B cell (primary cell): ENCODE measurements around the gene ZBTB16. TPM values are rescaled to one million over a fixed set of nuclear protein-coding genes. Genes with fewer than 3 reads are reported as not detected.

Experiments
- ATAC-seq: fragments of 200-7000 bp; cut with Tn5 transposase; one replicate; pipeline ENCODE4 v1.10.0; 2021; ENCODE audit warnings: low read depth, mild to moderate bottlenecking, moderate number of reproducible peaks, moderate library complexity
- CTCF ChIA-PET: fragments of 350-600 bp; sonication (Branson Sonifier 250); formaldehyde crosslinking; loops from one replicate; lab custom pipeline; 2021; ENCODE audit warnings: antibody characterized with exemption, inconsistent platforms; lab: Charles Lee
- POLR2A ChIA-PET: fragments of 350-600 bp; sonication (Branson Sonifier 250); formaldehyde crosslinking; loops from one replicate; lab custom pipeline; 2021; ENCODE audit warnings: antibody characterized with exemption; lab: Charles Lee
- DNase-seq: peaks from one replicate; pipeline ENCODE4 v3.0.0; 2013
- H2AFZ ChIP-seq: 2 replicates; pipeline ENCODE4 v1.6.1; 2012; ENCODE audit warnings: mild to moderate bottlenecking, low read depth, low read length; ENCODE audit not compliant: insufficient read depth, poor library complexity, severe bottlenecking
- H3K27ac ChIP-seq, 2 donors: 1 replicate in 1 of 2; 2 replicates in 1 of 2; pipeline ENCODE4 v1.5.1; 2012 to 2013; ENCODE audit warnings: low read length in 2 of 2, mild to moderate bottlenecking in 2 of 2, moderate library complexity in 1 of 2
- H3K27me3 ChIP-seq, 4 experiments: fragments of 200-600 bp in 1 of 4; sonication (generic) in 1 of 4; replicated peaks in 1 of 4; 1 replicate in 2 of 4; 2 replicates in 2 of 4; pipeline versions ENCODE4 v1.6.1 to v1.7.0; 2013 to 2016; ENCODE audit warnings: low read length in 3 of 4, mild to moderate bottlenecking in 2 of 4, mixed read lengths in 1 of 4, moderate library complexity in 1 of 4; ENCODE audit not compliant: insufficient read depth in 4 of 4, control insufficient read depth in 3 of 4; ENCODE audit errors: control extremely low read depth in 1 of 4
- H3K36me3 ChIP-seq, 2 experiments: replicated peaks in 1 of 2; 1 replicate in 1 of 2; 2 replicates in 1 of 2; pipeline versions ENCODE4 v1.6.1 to v1.7.1; 2013; ENCODE audit warnings: low read length in 1 of 2; ENCODE audit not compliant: insufficient read depth in 2 of 2, control insufficient read depth in 1 of 2; ENCODE audit errors: control extremely low read depth in 1 of 2, extremely low read depth in 1 of 2
- H3K4me1 ChIP-seq, 2 donors: fragments of 200-600 bp in 1 of 2; sonication (generic) in 1 of 2; 1 replicate in 1 of 2; 2 replicates in 1 of 2; pipeline versions ENCODE4 v1.5.1 to v1.6.1; 2013 to 2017; ENCODE audit warnings: low read length in 2 of 2; ENCODE audit not compliant: control insufficient read depth in 2 of 2, insufficient read depth in 2 of 2
- H3K4me2 ChIP-seq: replicated peaks from 2 replicates; pipeline ENCODE3; 2012; ENCODE audit warnings: mild to moderate bottlenecking, low read depth, low read length; ENCODE audit not compliant: poor library complexity, severe bottlenecking
- H3K4me3 ChIP-seq, 5 experiments: fragments of 200-600 bp in 1 of 5; sonication (generic) in 1 of 5; 1 replicate in 3 of 5; 2 replicates in 2 of 5; pipeline versions ENCODE4 v1.5.1 to v1.7.0; 2011 to 2016; ENCODE audit warnings: low read length in 4 of 5, mild to moderate bottlenecking in 4 of 5, low read depth in 2 of 5, control low read depth in 1 of 5, moderate library complexity in 1 of 5; ENCODE audit not compliant: insufficient read depth in 1 of 5; ENCODE audit errors: control extremely low read depth in 1 of 5, extremely low read depth in 1 of 5
- H3K79me2 ChIP-seq: fragments of 200-600 bp; sonication (generic); one replicate; pipeline ENCODE4 v1.6.0; 2016; ENCODE audit warnings: low read length; ENCODE audit not compliant: control insufficient read depth, insufficient read depth
- H3K9ac ChIP-seq: fragments of 200-600 bp; sonication (generic); 2 replicates; pipeline ENCODE4 v1.6.1; 2017; ENCODE audit warnings: mild to moderate bottlenecking, low read length, moderate library complexity
- H3K9me3 ChIP-seq, 3 donors: one replicate each; pipeline versions ENCODE4 v1.6.1 to v1.7.1; 2013; ENCODE audit warnings: low read length in 2 of 3; ENCODE audit not compliant: control insufficient read depth in 2 of 3, insufficient read depth in 1 of 3; ENCODE audit errors: control extremely low read depth in 1 of 3
- H4K20me1 ChIP-seq: 2 replicates; pipeline ENCODE4 v1.6.0; 2012; ENCODE audit warnings: mild to moderate bottlenecking, low read length; ENCODE audit not compliant: insufficient read depth, control insufficient read depth, poor library complexity, severe bottlenecking
- H3K27ac Mint-ChIP-seq: one replicate; pipeline ENCODE4 v1.8.0; 2021; ENCODE audit warnings: mixed read lengths
- H3K27me3 Mint-ChIP-seq: one replicate; pipeline ENCODE4 v1.8.0; 2021; ENCODE audit warnings: mixed read lengths
- H3K4me1 Mint-ChIP-seq: one replicate; pipeline ENCODE4 v1.8.0; 2021; ENCODE audit warnings: mixed read lengths
- H3K4me3 Mint-ChIP-seq: one replicate; pipeline ENCODE4 v1.8.0; 2021; ENCODE audit warnings: mixed read lengths
- H3K9me3 Mint-ChIP-seq: one replicate; pipeline ENCODE4 v1.8.0; 2022; ENCODE audit warnings: mixed read lengths; ENCODE audit not compliant: insufficient read depth
- CTCF ChIP-seq: fragments of 200-600 bp; IDR thresholded peaks from one replicate; pipeline ENCODE4 v1.8.0; 2022; ENCODE audit warnings: antibody characterized with exemption, mild to moderate bottlenecking
- EZH2 ChIP-seq: IDR thresholded peaks from 2 replicates; pipeline ENCODE4 v1.6.1; 2012; ENCODE audit warnings: borderline replicate concordance, low read depth, mild to moderate bottlenecking, moderate library complexity, low read length; ENCODE audit not compliant: insufficient read depth, poor library complexity, severe bottlenecking
- WGBS: methylation state at CpG from one replicate; pipeline ENCODE4 v1.1.5; 2013; ENCODE audit warnings: missing lambda C conversion rate; ENCODE audit not compliant: insufficient coverage; 5-methylcytosine and 5-hydroxymethylcytosine counted together
- intact Hi-C: fragments of 100-400 bp; cut with micrococcal nuclease; formaldehyde crosslinking; loops from one replicate; pipeline ENCODE4 v1.10.0; 2022
- polyA plus RNA-seq: library from polyadenylated mRNA; depleted of rRNA; stranded (reverse); fragments of >200 nt; gene quantifications from 2 replicates; pipeline ENCODE4 v1.2.3, GENCODE V29; 2012
- total RNA-seq, 2 donors: library from RNA; stranded (reverse); fragments of 120-200 nt in 1 of 2; gene quantifications; 1 replicate in 1 of 2; 2 replicates in 1 of 2; pipeline versions ENCODE4 v1.2.3 to v1.2.4, GENCODE V29; 2013 to 2022

ZBTB16 gene
- total and polyA plus RNA-seq, 2 donors (not counting 1 experiment from before 2014, with no cell fraction given): 16.0 to 20.6 TPM

- TF ChIP-seq CTCF (no peak), EZH2 (no peak)
- H3K36me3 ChIP-seq: no peaks in the 10 kb centered on the region
- H3K4me2 ChIP-seq: no peak overlapping the region
- no peak for DNase-seq
- no peaks in the 10 kb centered on the region for H3K79me2 ChIP-seq
- 95% methylated on average over 5 of the region's 5 CpGs for WGBS
- ChIA-PET CTCF (no interaction called here), POLR2A (interaction anchor here (0.5 kb wide), 1 partner anchor 58 kb away, joined by 3 read pairs; no protein-coding TSS in a partner anchor)
- H2AFZ ChIP-seq: no peak overlapping the region
- Mint-ChIP-seq H3K4me3 (no peak overlapping the region), H3K27ac (no peak overlapping the region), H3K4me1 (no peaks in the 10 kb centered on the region), H3K9me3 (no peaks in the 10 kb centered on the region), H3K27me3 (peaks cover 34% of the 10 kb centered on the region)
- H3K9me3 ChIP-seq: no peaks in the 10 kb centered on the region
- no peaks in the 10 kb centered on the region for H3K4me1 ChIP-seq
- no peak overlapping the region for H3K4me3 ChIP-seq
- no peaks in the 10 kb centered on the region for H4K20me1 ChIP-seq
- intact Hi-C loops: no loop called here
- H3K27me3 ChIP-seq: no peaks in the 10 kb centered on the region
- H3K27ac ChIP-seq: no peak overlapping the region
- no peak overlapping the region for H3K9ac ChIP-seq
- no peak for ATAC-seq
Measured at GRCh38 chr11:114291381-114291780, 231.9 kb downstream of the ZBTB16 start.

- no peak overlapping the region for H3K4me2 ChIP-seq
- ChIA-PET POLR2A (no interaction called here), CTCF (no interaction called here)
- Mint-ChIP-seq H3K4me1 (no peaks in the 10 kb centered on the region), H3K27ac (no peak overlapping the region), H3K9me3 (no peaks in the 10 kb centered on the region), H3K27me3 (peaks cover 34% of the 10 kb centered on the region), H3K4me3 (no peak overlapping the region)
- no peaks in the 10 kb centered on the region for H3K79me2 ChIP-seq
- no peaks in the 10 kb centered on the region for H3K36me3 ChIP-seq
- no peak overlapping the region for H2AFZ ChIP-seq
- DNase-seq (no peak), ATAC-seq (no peak)
- no peak overlapping the region for H3K4me3 ChIP-seq
- no peaks in the 10 kb centered on the region for H3K9me3 ChIP-seq
- no peaks in the 10 kb centered on the region for H3K27me3 ChIP-seq
- TF ChIP-seq CTCF: no peak
- no peak for TF ChIP-seq EZH2
- H4K20me1 ChIP-seq: no peaks in the 10 kb centered on the region
- no peak overlapping the region for H3K9ac ChIP-seq
- intact Hi-C loops: no loop called here
- H3K4me1 ChIP-seq: no peaks in the 10 kb centered on the region
- no CpG with 5 or more reads among the region's 4 CpGs for WGBS
- no peak overlapping the region for H3K27ac ChIP-seq
Measured at GRCh38 chr11:114291842-114292680, 232.6 kb downstream of the ZBTB16 start.
